HG03066 (cell line): ENCODE measurements around the gene SHE.
A peak's percentile ranks its signal among the peaks of the same experiment; 100 is the strongest.

ENCODE experiments used
- ATAC-seq: cut with Tn5 transposase; IDR thresholded peaks from one replicate; pipeline ENCODE4 v1.9.1; 2021; ENCODE audit warnings: low read depth; ENCODE audit not compliant: unreplicated experiment

SHE gene

GRCh38 chr1:154453161-154453560, 49.1 kb downstream of the SHE start:
- no peak for ATAC-seq

GRCh38 chr1:154448331-154448811, 53.8 kb downstream of the SHE start:
- no peak for ATAC-seq

GRCh38 chr1:154446789-154447188, 55.4 kb downstream of the SHE start:
- no peak for ATAC-seq

- ATAC-seq: no peak
Observed at GRCh38 chr1:154446292-154446691, 55.9 kb downstream of the SHE start.

- ATAC-seq: peak; percentile 73
Observed at GRCh38 chr1:154445040-154445472, 57.2 kb downstream of the SHE start.

- no peak for ATAC-seq
Observed at GRCh38 chr1:154443274-154444013, 58.8 kb downstream of the SHE start.

GRCh38 chr1:154442006-154442740, 60.0 kb downstream of the SHE start:
- no peak for ATAC-seq

GRCh38 chr1:154441241-154441888, 60.8 kb downstream of the SHE start:
- ATAC-seq: no peak

- no peak for ATAC-seq
Observed at GRCh38 chr1:154440036-154440804, 62.0 kb downstream of the SHE start.

- no peak for ATAC-seq
Observed at GRCh38 chr1:154436433-154436832, 65.8 kb downstream of the SHE start.

GRCh38 chr1:154435599-154436200, 66.5 kb downstream of the SHE start:
- no peak for ATAC-seq

GRCh38 chr1:154434346-154435085, 67.7 kb downstream of the SHE start:
- no peak for ATAC-seq

- no peak for ATAC-seq
Observed at GRCh38 chr1:154433161-154433764, 68.9 kb downstream of the SHE start.

- ATAC-seq: no peak
Observed at GRCh38 chr1:154431586-154432373, 70.4 kb downstream of the SHE start.

- no peak for ATAC-seq
Observed at GRCh38 chr1:154430903-154431302, 71.3 kb downstream of the SHE start.

GRCh38 chr1:154429841-154430611, 72.2 kb downstream of the SHE start:
- ATAC-seq: no peak
